HuH-7 (cell line): ENCODE results near the gene FBXW12.
"Not testable (repeated sequence)": the region's sequence is repeated elsewhere in the genome, so short reads cannot be mapped to it uniquely, and the experiment has no call there.

Experiments used
- DNase-seq: peaks from one replicate; pipeline ENCODE4 v3.0.0; 2011; ENCODE audit warnings: low spot score

FBXW12 gene

GRCh38 chr3:48371651-48372376 lies at the start of gene FBXW12:
Gene FBXW12, plus strand, starts transcription at chr3:48372219. Its CDS starts 549 bp downstream, at chr3:48372768.
- no peak for DNase-seq

GRCh38 chr3:48331706-48332435 lies 40.1 kb upstream of the FBXW12 start:
- not testable (repeated sequence) for DNase-seq

- not testable (repeated sequence) for DNase-seq
Measured at GRCh38 chr3:48333346-48334245, 38.4 kb upstream of the FBXW12 start, which contains the start of gene SPINK8. Gene SPINK8, minus strand, starts transcription at chr3:48333661. Its CDS starts 5,320 bp downstream, at chr3:48328341.

- no peak for DNase-seq
Measured at GRCh38 chr3:48334605-48335004, 37.4 kb upstream of the FBXW12 start.

- DNase-seq, result not testable (repeated sequence)
Measured at GRCh38 chr3:48335286-48335685, 36.7 kb upstream of the FBXW12 start.

GRCh38 chr3:48337536-48337935 lies 34.5 kb upstream of the FBXW12 start:
- DNase-seq, result not testable (repeated sequence)

GRCh38 chr3:48338635-48339034 lies 33.4 kb upstream of the FBXW12 start:
- DNase-seq, result no peak

GRCh38 chr3:48343432-48343831 lies 28.6 kb upstream of the FBXW12 start:
- no peak for DNase-seq

- no peak for DNase-seq
Measured at GRCh38 chr3:48344867-48345507, 27.0 kb upstream of the FBXW12 start.

GRCh38 chr3:48345946-48346572 lies 26.0 kb upstream of the FBXW12 start:
- no peak for DNase-seq

GRCh38 chr3:48347500-48347899 lies 24.5 kb upstream of the FBXW12 start:
- no peak for DNase-seq

- no peak for DNase-seq
Measured at GRCh38 chr3:48352546-48352945, 19.5 kb upstream of the FBXW12 start.

- no peak for DNase-seq
Measured at GRCh38 chr3:48353987-48354386, 18.0 kb upstream of the FBXW12 start.

- DNase-seq, result no peak
Measured at GRCh38 chr3:48356419-48356818, 15.6 kb upstream of the FBXW12 start.

GRCh38 chr3:48361928-48362327 lies 10.1 kb upstream of the FBXW12 start:
- DNase-seq, result no peak

GRCh38 chr3:48364840-48365239 lies 7.2 kb upstream of the FBXW12 start:
- DNase-seq, result no peak

- no peak for DNase-seq
Measured at GRCh38 chr3:48367201-48367600, 4.8 kb upstream of the FBXW12 start.

- no peak for DNase-seq
Measured at GRCh38 chr3:48369693-48370332, 2.2 kb upstream of the FBXW12 start.

- DNase-seq, result no peak
Measured at GRCh38 chr3:48370333-48370713, 1.7 kb upstream of the FBXW12 start.

- no peak for DNase-seq
Measured at GRCh38 chr3:48372377-48372770, 355 bp downstream of the FBXW12 start.
